Transverse colon (tissue), 4 donors: ENCODE results near the gene FBXO36. TPM values are rescaled to one million over a fixed set of nuclear protein-coding genes. Genes with fewer than 3 reads are reported as not detected.
"Not testable (repeated sequence)": the region's sequence is repeated elsewhere in the genome, so short reads cannot be mapped to it uniquely, and the experiment has no call there.

Source experiments
- DNase-seq: peaks from one replicate; pipeline ENCODE4 v3.0.0-alpha.2; 2019
- H3K27ac ChIP-seq, 4 donors: fragments of 200-600 bp; sonication (generic); 2 replicates each; pipeline ENCODE4 v1.5.1; 2016 to 2018; ENCODE audit warnings: inconsistent platforms in 4 of 4
- H3K27me3 ChIP-seq: fragments of 200-600 bp; sonication (generic); 2 replicates; pipeline ENCODE4 v1.5.1; 2017; ENCODE audit warnings: inconsistent platforms
- H3K36me3 ChIP-seq, 4 donors: fragments of 200-600 bp; sonication (generic); 2 replicates each; pipeline ENCODE4 v1.5.1; 2017 to 2019; ENCODE audit warnings: inconsistent platforms in 4 of 4
- H3K4me1 ChIP-seq, 4 donors: fragments of 200-600 bp; sonication (generic); 2 replicates each; pipeline ENCODE4 v1.5.1; 2017 to 2020; ENCODE audit warnings: inconsistent platforms in 4 of 4
- H3K4me3 ChIP-seq, 4 donors: fragments of 200-600 bp; sonication (generic); 1 replicate in 1 of 4; 2 replicates in 3 of 4; pipeline versions ENCODE4 v1.5.1 to v1.6.1; 2017 to 2019; ENCODE audit warnings: inconsistent platforms in 4 of 4
- H3K9me3 ChIP-seq, 2 donors: fragments of 200-600 bp; sonication (generic); 2 replicates each; pipeline ENCODE4 v1.5.1; 2017 to 2019; ENCODE audit warnings: inconsistent platforms in 2 of 2
- CTCF ChIP-seq, 5 experiments: fragments of 200-600 bp in 3 of 5; fragments of 450-650 bp in 2 of 5; sonication (generic) in 3 of 5; IDR thresholded peaks; 1 replicate in 2 of 5; 2 replicates in 3 of 5; pipeline ENCODE4 v1.5.1; 2016 to 2017; ENCODE audit warnings: antibody characterized with exemption in 5 of 5, inconsistent platforms in 3 of 5, mild to moderate bottlenecking in 2 of 5, moderate library complexity in 1 of 5
- EP300 ChIP-seq: sonication (generic); formaldehyde crosslinking; IDR thresholded peaks from one replicate; pipeline ENCODE4 v1.6.1; 2017; ENCODE audit warnings: antibody characterized with exemption, low read depth
- POLR2A ChIP-seq: fragments of 450-650 bp; IDR thresholded peaks from one replicate; pipeline ENCODE4 v1.6.1; 2016; ENCODE audit warnings: antibody characterized with exemption, mild to moderate bottlenecking, moderate library complexity
- POLR2AphosphoS5 ChIP-seq, 3 donors: sonication (generic); formaldehyde crosslinking; IDR thresholded peaks; one replicate each; pipeline ENCODE4 v1.6.1; 2016; ENCODE audit warnings: antibody characterized with exemption in 3 of 3
- WGBS, 2 donors: methylation state at CpG; one replicate each; pipeline ENCODE4 v1.1.5; 2018; ENCODE audit warnings: low coverage in 1 of 2; 5-methylcytosine and 5-hydroxymethylcytosine counted together
- in situ Hi-C, 4 donors: fragments of 200-750 bp; cut with MboI; loops; one replicate each; pipeline versions ENCODE4 v1.15.0 to v1.15.1; 2017; ENCODE audit warnings: low sequenced_read_pairs in 3 of 4, low pct_ligation_motif_present in 1 of 4, low pct_unique_long_range_greater_than_20kb in 1 of 4
- intact Hi-C: fragments of 100-400 bp; cut with DNase I; formaldehyde crosslinking; loops from one replicate; pipeline ENCODE4 v1.15.1; 2023; ENCODE audit warnings: low total_unique reads
- total RNA-seq, 4 donors: library from RNA; depleted of rRNA; stranded (reverse); fragments of >200 nt; gene quantifications; one replicate each; pipeline ENCODE4 v1.1.0, GENCODE V29; 2016

Gene FBXO36
- total RNA-seq, 4 donors from 2014 or later = 0.60 to 2.1 (median 1.3) TPM

GRCh38 chr2:229921101-229921891 lies 1.0 kb upstream of the FBXO36 start:
- Histone ChIP-seq H3K27me3 (no peaks in the 10 kb centered on the region), H3K36me3 (no peaks in the 10 kb centered on the region), H3K27ac (peak overlapping the region; percentile 98 to 100 (median 100)), H3K9me3 (no peaks in the 10 kb centered on the region), H3K4me1 (peaks cover 7 to 35% (median 22%) of the 10 kb centered on the region in 4 donors), H3K4me3 (peak overlapping the region; percentile 63 to 99 (median 83))
- 1% methylated on average over 19 to 40 of the region's 60 CpGs for WGBS, 2 donors
- intact Hi-C loops (no loop called here), in situ Hi-C loops (no loop called here)
- DNase-seq = peak; percentile 75
- TF ChIP-seq CTCF (IDR thresholded peaks at IDR 0.05) = no peak
- TF ChIP-seq POLR2A = peak; percentile 34

GRCh38 chr2:229921892-229922448 lies 333 bp upstream of the FBXO36 start, which contains the start of gene TRIP12:
TSS of gene TRIP12 (minus strand) at chr2:229922009. CDS start at chr2:229880079, 41,930 bp downstream.
- Histone ChIP-seq H3K36me3 (no peaks in the 10 kb centered on the region), H3K27ac (peak within 1 kb of the TSS; percentile 98 to 100 (median 100)), H3K4me3 (peak within 1 kb of the TSS; percentile 63 to 99 (median 83)), H3K27me3 (no peaks in the 10 kb centered on the region), H3K9me3 (no peaks in the 10 kb centered on the region), H3K4me1 (peaks cover 7 to 35% (median 22%) of the 10 kb centered on the region in 4 donors)
- 0% methylated on average over 1 to 3 of the region's 49 CpGs for WGBS, 2 donors
- TF ChIP-seq EP300 (no peak), POLR2AphosphoS5 (IDR thresholded peaks at IDR 0.05) (peak; percentile 37 to 76 (median 66)), CTCF (IDR thresholded peaks at IDR 0.05) (no peak), POLR2A (peak; percentile 53)
- peak; percentile 93 for DNase-seq
- in situ Hi-C loops = no loop called here
- intact Hi-C loops = no loop called here

DNA sequence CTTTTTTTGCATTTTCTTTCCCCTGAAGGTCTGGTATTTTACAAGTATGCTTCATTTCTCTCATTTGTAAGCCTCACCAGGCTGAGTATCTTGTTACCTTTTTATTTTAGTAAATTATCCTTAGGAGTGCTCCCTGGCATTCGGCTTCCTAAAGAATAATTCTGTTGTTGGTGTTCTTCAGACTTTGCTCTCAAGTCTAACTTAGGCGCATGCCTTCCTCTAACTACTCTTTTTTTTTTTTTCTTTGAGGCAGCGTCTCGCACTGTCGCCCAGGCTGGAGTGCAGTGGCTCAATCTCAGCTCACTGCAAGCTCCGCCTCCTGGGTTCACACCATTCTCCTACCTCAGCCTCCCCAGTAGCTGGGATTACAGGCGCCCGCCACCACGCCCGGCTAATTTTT lies 2.2 kb downstream of the FBXO36 start:
- not testable (repeated sequence) for H3K27me3 ChIP-seq

GRCh38 chr2:229925201-229925600 lies 2.9 kb downstream of the FBXO36 start:
- Histone ChIP-seq H3K4me3 (no peak overlapping the region), H3K27ac (no peak overlapping the region), H3K9me3 (no peaks in the 10 kb centered on the region), H3K27me3 (no peaks in the 10 kb centered on the region), H3K4me1 (peaks cover 4 to 20% (median 14%) of the 10 kb centered on the region in 4 donors), H3K36me3 (no peaks in the 10 kb centered on the region)
- TF ChIP-seq POLR2A (no peak), EP300 (no peak), CTCF (IDR thresholded peaks at IDR 0.05) (no peak), POLR2AphosphoS5 (IDR thresholded peaks at IDR 0.05) (no peak)
- intact Hi-C loops = no loop called here
- in situ Hi-C loops = no loop called here
- no peak for DNase-seq

More for the DNA sequence above, 2.2 kb downstream of the FBXO36 start:
- H3K9me3 ChIP-seq, H3K36me3 ChIP-seq, intact Hi-C loops, DNase-seq, H3K27ac ChIP-seq, in situ Hi-C loops, H3K4me3 ChIP-seq: not testable (repeated sequence)
- H3K4me1 ChIP-seq = peaks cover 7 to 26% (median 21%) of the 10 kb centered on the region in 4 donors
- 94 to 95% methylated on average over 10 of the region's 10 CpGs for WGBS, 2 donors
